GM19025 (cell line): ENCODE measurements around the gene CENPVL1.
"Not testable (repeated sequence)": the region's sequence is repeated elsewhere in the genome, so short reads cannot be mapped to it uniquely, and the experiment has no call there.

ENCODE experiments used
- ATAC-seq: cut with Tn5 transposase; IDR thresholded peaks from one replicate; pipeline ENCODE4 v1.9.1; 2021; ENCODE audit warnings: mild to moderate bottlenecking, low read depth, moderate library complexity; ENCODE audit not compliant: unreplicated experiment

The CENPVL1 gene

GRCh38 chrX:51710277-51711164, at the start of gene CENPVL1:
Gene CENPVL1 (plus strand): TSS chrX:51710512. CDS start chrX:51710512, 0 bp downstream.
- ATAC-seq: not testable (repeated sequence)

DNA sequence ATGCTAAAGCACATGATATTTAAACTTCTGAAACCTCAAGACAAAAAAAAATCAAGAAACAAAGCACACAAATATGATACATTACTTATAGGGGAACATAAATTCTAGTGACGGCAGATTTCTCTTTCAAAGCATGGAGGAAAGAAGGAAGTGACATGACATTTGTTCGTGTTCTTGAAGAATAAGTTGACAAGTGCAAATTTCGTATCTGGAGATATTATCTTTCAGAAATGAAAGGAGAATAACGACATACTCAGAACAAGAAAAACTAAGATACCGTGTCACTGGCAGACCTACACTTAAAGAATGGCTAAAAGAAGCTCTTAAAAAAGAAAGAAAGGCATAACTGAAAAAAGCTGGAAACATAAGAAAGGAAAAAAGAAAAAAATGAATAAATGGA, 44.3 kb upstream of the CENPVL1 start:
- ATAC-seq: no peak

DNA sequence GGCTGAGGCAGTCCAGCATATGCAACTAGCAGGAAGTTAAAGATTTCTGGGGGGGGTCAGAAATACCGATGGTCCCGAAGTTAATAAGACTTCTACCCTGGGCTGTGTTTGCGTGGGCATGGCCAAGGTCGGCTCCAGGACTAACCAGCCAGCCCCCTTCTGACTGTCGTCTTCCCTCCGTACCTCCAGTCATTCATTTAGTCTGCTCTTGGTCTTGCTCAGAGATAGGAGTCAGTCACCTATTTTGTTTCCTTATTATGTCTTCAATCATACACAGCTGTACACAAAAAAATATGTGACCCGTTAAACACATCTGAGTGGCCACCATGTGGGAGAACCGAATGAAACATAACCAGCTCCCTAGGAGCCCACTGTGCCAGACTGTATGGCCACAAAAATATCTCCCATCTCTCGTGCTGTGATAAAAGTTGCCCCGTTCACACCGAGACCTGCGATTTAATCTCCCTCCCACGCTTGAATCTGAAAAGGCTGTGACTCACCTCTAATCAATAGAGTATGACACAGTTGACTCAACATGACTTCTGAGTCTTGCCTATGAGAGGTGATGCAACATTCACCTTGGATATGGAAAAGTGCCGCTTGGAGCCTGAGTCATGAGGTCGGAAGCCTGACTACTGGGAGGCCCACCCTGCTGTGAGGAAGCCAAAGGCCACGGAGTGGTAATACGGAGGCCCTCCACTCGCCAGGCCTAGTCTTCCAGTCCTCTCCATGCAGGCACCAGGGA, 30.5 kb upstream of the CENPVL1 start:
- not testable (repeated sequence) for ATAC-seq

- not testable (repeated sequence) for ATAC-seq
These were observed 28.2 kb upstream of the CENPVL1 start for GRCh38 chrX:51681808-51682719.

DNA sequence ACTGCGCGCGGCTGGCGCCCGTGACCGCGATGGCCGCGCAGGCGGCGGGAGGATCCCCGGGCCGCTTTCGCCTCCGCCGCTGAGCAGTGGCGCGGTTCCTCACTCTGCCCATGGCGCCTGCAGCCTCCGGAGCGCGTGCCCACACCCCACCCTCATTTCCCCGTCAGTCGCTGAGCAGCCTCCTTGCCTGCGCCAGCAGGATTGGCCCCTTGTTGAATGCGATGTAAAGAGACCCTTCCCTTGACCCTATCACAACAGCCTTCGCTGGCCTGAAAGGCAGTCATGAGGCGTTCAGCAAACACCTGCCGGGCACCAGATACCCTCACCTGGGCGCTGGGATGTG, 27.6 kb upstream of the CENPVL1 start, which contains the start of gene CENPVL2:
Gene CENPVL2 (minus strand): TSS at position 112 of the 343 bp plus-strand sequence. CDS start 0 bp downstream, at position 112.
- ATAC-seq: not testable (repeated sequence)

DNA sequence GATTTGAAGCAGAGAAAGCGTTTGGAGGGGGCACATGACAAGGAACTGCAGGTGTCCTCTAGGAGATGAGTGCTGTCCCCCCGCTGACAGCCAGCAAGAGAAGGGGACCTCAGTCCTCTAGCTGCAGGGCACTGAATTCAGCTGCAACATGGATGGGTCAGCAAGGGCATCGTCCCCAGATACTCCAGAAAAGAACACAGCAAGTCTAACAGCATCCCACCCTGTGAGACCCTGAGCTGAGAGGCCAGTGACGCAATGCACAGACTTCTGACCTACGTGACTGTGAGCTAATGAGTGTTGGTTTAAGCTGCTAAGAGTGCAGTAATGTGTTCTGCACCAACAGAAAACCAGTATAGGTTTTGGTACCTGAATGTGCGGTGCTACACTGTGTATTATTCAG, 16.1 kb upstream of the CENPVL1 start:
- ATAC-seq: no peak

DNA sequence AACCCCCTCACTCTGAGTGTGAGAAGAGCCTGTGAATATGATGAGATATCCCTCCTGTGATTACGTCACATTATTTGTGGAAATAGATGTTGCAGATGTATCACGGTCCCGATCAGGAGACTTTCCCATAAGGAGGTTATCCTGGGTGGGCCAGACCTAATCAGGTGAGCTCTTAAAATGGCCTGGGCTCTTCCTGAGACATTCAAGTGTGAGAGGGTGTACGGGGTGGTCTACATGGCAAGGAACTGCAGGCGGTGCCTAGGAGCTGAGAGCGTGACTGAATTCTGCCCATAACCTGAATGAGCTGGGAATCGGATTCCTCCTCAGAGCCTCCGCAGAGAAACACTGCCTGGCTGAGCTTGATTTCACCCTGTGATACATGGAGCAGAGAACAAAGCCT, 12.9 kb upstream of the CENPVL1 start:
- ATAC-seq: no peak

DNA sequence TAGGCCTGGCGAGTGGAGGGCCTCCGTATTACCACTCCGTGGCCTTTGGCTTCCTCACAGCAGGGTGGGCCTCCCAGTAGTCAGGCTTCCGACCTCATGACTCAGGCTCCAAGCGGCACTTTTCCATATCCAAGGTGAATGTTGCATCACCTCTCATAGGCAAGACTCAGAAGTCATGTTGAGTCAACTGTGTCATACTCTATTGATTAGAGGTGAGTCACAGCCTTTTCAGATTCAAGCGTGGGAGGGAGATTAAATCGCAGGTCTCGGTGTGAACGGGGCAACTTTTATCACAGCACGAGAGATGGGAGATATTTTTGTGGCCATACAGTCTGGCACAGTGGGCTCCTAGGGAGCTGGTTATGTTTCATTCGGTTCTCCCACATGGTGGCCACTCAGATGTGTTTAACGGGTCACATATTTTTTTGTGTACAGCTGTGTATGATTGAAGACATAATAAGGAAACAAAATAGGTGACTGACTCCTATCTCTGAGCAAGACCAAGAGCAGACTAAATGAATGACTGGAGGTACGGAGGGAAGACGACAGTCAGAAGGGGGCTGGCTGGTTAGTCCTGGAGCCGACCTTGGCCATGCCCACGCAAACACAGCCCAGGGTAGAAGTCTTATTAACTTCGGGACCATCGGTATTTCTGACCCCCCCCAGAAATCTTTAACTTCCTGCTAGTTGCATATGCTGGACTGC, 2.8 kb downstream of the CENPVL1 start:
- not testable (repeated sequence) for ATAC-seq

DNA sequence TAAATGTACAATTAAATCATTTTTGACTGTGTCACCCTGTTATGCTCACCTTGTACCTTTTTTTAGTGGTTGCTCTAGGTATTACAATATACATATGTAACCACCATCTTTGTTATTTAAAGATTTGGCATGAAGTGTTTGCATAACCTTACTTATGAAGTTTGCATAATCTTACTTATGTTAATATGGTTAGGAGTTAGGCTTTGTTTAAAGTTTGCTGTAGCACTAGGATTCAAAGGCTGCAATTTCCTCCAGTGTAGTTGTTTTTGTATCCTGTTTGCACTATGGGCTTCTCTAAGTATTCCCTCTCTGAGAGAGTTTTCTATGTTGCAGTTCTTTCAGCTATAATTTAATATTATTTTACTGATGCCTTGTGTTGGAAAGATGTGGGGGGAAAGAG, 17.9 kb downstream of the CENPVL1 start:
- no peak for ATAC-seq

DNA sequence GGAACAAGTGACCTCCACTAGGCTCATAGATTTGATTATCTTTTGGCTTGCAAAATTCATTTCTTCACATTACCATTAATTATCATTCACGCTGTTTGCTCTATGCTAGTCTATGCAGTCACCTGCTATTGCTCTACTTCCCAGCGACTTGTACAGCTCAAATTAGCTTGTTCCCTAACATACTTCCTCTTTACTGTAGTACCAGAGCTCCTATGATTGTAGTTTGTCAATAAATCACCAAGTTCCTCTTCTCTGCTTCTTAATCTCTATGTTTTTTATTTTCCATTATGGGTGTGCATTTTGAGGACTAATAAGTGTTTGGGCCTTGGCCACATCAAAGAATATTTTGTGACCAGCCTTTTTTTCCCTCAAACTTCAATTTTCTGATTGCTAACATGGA, 26.8 kb downstream of the CENPVL1 start:
- no peak for ATAC-seq

- no peak for ATAC-seq
These were observed 32.3 kb downstream of the CENPVL1 start for GRCh38 chrX:51742586-51742985.

GRCh38 chrX:51743179-51743957, 33.1 kb downstream of the CENPVL1 start, which contains the start of gene GSPT2:
Gene GSPT2 (plus strand): TSS chrX:51743442. CDS start chrX:51743627, 185 bp downstream.
- peak; percentile 91 for ATAC-seq

- no peak for ATAC-seq
These were observed 37.4 kb downstream of the CENPVL1 start for GRCh38 chrX:51747671-51748070.

- ATAC-seq: no peak
These were observed 48.9 kb downstream of the CENPVL1 start for GRCh38 chrX:51759055-51759839.

DNA sequence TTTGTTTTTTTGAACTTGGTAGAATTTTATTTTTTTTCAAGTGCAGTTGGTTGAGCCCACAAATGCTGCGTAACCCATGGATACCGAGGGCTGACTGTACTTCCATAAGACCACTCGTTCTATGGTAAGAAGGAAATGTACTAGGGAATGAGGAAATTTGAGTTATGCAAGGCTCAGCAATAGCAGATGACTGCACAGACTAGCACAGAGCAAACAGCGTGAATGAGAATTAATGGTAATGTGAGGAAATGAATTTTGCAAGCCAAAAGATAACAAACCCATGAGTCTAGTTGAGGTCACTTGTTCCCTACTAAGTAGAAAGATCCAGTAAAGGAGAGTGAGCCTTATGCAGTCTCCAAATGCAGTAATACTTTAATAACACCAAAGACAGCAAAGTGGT, 50.3 kb downstream of the CENPVL1 start:
- ATAC-seq: no peak
